ENCODE data around the gene AOPEP.
A peak's percentile ranks its signal among the peaks of the same experiment; 100 is the strongest.

The AOPEP gene

DNA sequence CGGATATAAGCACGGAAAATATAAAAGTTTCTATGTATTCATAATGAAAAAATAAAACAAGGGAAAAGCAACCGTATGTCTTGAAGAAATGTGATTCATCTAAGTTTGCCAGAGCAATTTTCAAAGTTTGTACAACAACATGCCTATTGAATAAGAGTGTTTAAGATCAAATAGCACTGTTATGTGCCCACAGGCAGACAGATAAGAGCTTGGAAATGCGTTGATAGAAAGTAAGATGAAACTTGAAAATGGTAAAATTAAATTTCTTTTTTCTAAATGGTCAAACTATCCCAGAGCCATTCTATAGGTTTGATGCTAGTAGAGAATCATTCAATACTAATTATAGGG lies 401.7 kb downstream of the AOPEP start:
- H3K27me3 ChIP-seq (ENCODE audit: low read depth, low read length), result no peaks in the 10 kb centered on the region
- H3K27ac ChIP-seq (ENCODE audit: low read length), result no peak overlapping the region
- H3K4me1 ChIP-seq (ENCODE audit: low read length), result no peaks in the 10 kb centered on the region

DNA sequence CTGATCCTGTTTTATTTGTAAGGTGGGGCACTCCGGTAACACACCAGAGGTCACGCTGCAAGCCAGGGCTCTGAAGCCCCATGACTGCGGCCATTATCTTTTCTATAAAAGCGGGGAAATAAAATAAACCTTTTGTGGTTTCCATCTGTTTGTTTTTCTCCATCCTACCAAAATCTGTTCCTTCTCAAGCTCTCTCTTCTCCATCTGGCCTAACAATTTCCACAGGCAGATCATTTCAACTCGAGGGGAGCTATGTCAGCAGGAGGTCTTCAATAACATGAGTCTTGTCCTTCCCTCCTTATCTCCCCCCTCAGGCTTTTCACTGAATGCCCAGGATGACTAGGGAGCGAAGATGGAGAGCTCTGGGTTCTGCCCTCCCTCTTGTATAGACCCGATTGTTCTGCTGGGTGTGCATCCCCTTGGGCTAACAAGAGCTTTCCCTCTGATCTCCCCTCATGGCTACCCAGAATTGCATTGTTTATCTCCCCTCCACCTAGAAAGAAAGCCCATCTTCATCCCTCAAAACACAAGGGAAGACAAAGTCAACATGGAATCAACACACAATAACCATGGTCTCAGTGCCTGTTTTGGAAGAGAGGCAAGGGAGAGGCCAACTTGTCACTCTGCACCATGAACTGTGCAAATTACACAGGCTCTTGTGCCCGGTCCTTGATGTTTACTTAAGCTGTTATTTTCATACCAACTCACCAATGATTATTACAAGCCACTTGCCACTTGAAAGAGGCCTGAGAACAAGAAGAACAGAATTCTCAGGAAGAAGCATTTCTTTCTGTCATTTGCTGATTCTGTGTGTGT lies 403.2 kb downstream of the AOPEP start:
- no peaks in the 10 kb centered on the region for H3K79me2 ChIP-seq (ENCODE audit: low read length)
- no peak overlapping the region for H2AFZ ChIP-seq (ENCODE audit: low read depth, low read length)
- no peaks in the 10 kb centered on the region for H3K4me1 ChIP-seq (ENCODE audit: low read length)
- H3K36me3 ChIP-seq (replicated peaks; ENCODE audit: low read depth, low read length), result no peaks in the 10 kb centered on the region
- no peak overlapping the region for H3K4me3 ChIP-seq (ENCODE audit: low read length)
- no peak overlapping the region for H3K4me2 ChIP-seq (ENCODE audit: low read length)
- no peaks in the 10 kb centered on the region for H4K20me1 ChIP-seq (ENCODE audit: insufficient read depth, low read length)
- TF ChIP-seq CTCF (IDR thresholded peaks at IDR 0.05; ENCODE audit: low read depth, low read length) (no peak), EZH2phosphoT487 (IDR thresholded peaks at IDR 0.05; ENCODE audit: low read depth) (no peak)
- no peaks in the 10 kb centered on the region for H3K27me3 ChIP-seq (ENCODE audit: low read depth, low read length)
- H3K9ac ChIP-seq (ENCODE audit: low read length), result no peak overlapping the region
- H3K9me3 ChIP-seq (ENCODE audit: insufficient read depth, low read length), result no peaks in the 10 kb centered on the region
- no peak overlapping the region for H3K27ac ChIP-seq (ENCODE audit: low read length)

More for the DNA sequence above, 401.7 kb downstream of the AOPEP start:
- no peak overlapping the region for H3K4me3 ChIP-seq (ENCODE audit: low read length)
- no peak overlapping the region for H3K9ac ChIP-seq (ENCODE audit: low read length)
- no peak overlapping the region for H2AFZ ChIP-seq (ENCODE audit: low read depth, low read length)
- no peaks in the 10 kb centered on the region for H3K79me2 ChIP-seq (ENCODE audit: low read length)
- no peak overlapping the region for H3K4me2 ChIP-seq (ENCODE audit: low read length)
- no peaks in the 10 kb centered on the region for H4K20me1 ChIP-seq (ENCODE audit: insufficient read depth, low read length)
- TF ChIP-seq EZH2phosphoT487 (IDR thresholded peaks at IDR 0.05; ENCODE audit: low read depth) (no peak), CTCF (IDR thresholded peaks at IDR 0.05; ENCODE audit: low read depth, low read length) (no peak)
- no peaks in the 10 kb centered on the region for H3K36me3 ChIP-seq (replicated peaks; ENCODE audit: low read depth, low read length)
- no peaks in the 10 kb centered on the region for H3K9me3 ChIP-seq (ENCODE audit: insufficient read depth, low read length)

DNA sequence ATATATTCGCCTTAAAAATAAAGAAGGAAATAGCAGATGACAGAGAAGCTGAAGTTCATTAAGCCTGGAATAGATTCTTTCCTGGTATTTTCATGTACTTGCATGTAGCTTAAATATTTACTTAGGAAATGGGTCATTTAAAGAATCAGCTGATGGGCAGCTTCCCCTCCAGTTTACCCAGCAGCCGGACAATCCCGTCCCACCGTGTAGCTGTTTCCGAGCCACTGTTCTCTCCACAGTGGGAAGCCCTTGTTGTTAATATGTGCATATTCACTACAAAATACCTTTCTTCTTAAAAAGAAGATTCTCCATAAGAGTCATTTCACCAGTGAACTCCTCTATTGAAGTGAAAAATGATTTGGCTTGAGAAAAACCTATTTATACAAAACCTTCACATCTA lies 404.0 kb downstream of the AOPEP start:
- no peaks in the 10 kb centered on the region for H3K79me2 ChIP-seq (ENCODE audit: low read length)
- H3K9me3 ChIP-seq (ENCODE audit: insufficient read depth, low read length), result no peaks in the 10 kb centered on the region
- no peaks in the 10 kb centered on the region for H3K4me1 ChIP-seq (ENCODE audit: low read length)
- H3K27ac ChIP-seq (ENCODE audit: low read length), result no peak overlapping the region
- H3K36me3 ChIP-seq (replicated peaks; ENCODE audit: low read depth, low read length), result no peaks in the 10 kb centered on the region
- no peak overlapping the region for H3K9ac ChIP-seq (ENCODE audit: low read length)
- H3K4me2 ChIP-seq (ENCODE audit: low read length), result no peak overlapping the region
- H4K20me1 ChIP-seq (ENCODE audit: insufficient read depth, low read length), result no peaks in the 10 kb centered on the region
- TF ChIP-seq CTCF (IDR thresholded peaks at IDR 0.05; ENCODE audit: low read depth, low read length) (no peak), EZH2phosphoT487 (IDR thresholded peaks at IDR 0.05; ENCODE audit: low read depth) (no peak)
- no peak overlapping the region for H3K4me3 ChIP-seq (ENCODE audit: low read length)
- H2AFZ ChIP-seq (ENCODE audit: low read depth, low read length), result no peak overlapping the region
- no peaks in the 10 kb centered on the region for H3K27me3 ChIP-seq (ENCODE audit: low read depth, low read length)

DNA sequence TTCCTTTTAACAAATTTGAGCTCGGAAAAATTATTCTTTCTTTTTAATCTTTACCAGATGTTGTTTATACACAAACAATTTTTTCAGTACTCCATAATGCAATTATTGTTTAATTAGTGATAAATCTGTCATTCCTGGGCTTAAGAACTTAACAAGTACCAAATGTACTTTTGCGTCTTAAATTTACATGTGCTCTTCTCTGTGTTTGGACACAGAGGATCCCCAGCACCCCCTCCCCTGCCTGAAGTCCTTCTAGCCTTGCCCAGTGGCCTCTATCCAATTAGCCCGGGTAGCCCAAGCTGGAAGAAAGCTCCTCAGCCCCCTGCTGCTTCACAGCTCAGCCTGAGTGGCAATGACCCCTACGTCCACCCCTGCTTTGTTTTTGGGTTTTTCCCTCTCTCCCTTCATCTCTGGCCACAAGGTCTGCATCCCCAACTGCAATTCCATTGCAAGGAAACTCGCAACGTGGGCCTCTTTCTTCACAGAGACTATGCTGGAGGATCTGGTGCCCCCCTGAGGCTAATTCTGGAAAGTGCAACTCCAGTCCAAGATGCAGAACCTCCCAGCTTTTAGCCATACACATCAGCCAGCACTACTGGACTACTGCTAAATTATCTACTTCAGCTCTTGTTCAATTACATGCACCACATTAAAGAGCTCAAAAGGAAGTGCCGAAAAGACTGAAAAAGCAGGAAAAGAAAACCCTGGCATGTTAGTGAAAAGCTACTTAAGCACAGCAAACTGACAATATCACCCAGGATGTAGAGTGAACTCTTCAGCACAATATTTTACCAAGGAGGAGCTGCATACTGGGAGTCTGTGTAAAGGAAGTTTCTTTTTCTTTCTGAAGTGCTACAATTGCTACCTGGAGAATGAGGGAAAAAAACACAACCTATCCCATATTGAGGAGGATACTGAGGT lies 404.8 kb downstream of the AOPEP start:
- Histone ChIP-seq H3K4me2 (ENCODE audit: low read length) (no peak overlapping the region), H3K4me1 (ENCODE audit: low read length) (no peaks in the 10 kb centered on the region), H3K4me3 (ENCODE audit: low read length) (no peak overlapping the region), H4K20me1 (ENCODE audit: insufficient read depth, low read length) (no peaks in the 10 kb centered on the region), H2AFZ (ENCODE audit: low read depth, low read length) (no peak overlapping the region), H3K79me2 (ENCODE audit: low read length) (no peaks in the 10 kb centered on the region), H3K9ac (ENCODE audit: low read length) (no peak overlapping the region), H3K9me3 (ENCODE audit: insufficient read depth, low read length) (no peaks in the 10 kb centered on the region), H3K36me3 (replicated peaks; ENCODE audit: low read depth, low read length) (no peaks in the 10 kb centered on the region), H3K27ac (ENCODE audit: low read length) (no peak overlapping the region), H3K27me3 (ENCODE audit: low read depth, low read length) (no peaks in the 10 kb centered on the region)
- TF ChIP-seq EZH2phosphoT487 (IDR thresholded peaks at IDR 0.05; ENCODE audit: low read depth), result no peak
- peak; percentile 91 for TF ChIP-seq CTCF (IDR thresholded peaks at IDR 0.05; ENCODE audit: low read depth, low read length)

Data from OCI-LY3 (cell line).